K562 (cell line): ENCODE results near the gene LAPTM4A.

Experiments used
- AFF4 ChIP-seq: sonication (generic); formaldehyde crosslinking; IDR thresholded peaks from 2 replicates; pipeline ENCODE4 v1.8.0; 2023; ENCODE audit warnings: mild to moderate bottlenecking, missing genetic modification reagents
- ATF2 ChIP-seq: sonication (generic); formaldehyde crosslinking; IDR thresholded peaks from 2 replicates; pipeline ENCODE4 v1.8.1; 2022; ENCODE audit warnings: missing genetic modification reagents
- CBX2 ChIP-seq: fragments of 200-600 bp; sonication (generic); IDR thresholded peaks from one replicate; pipeline ENCODE4 v1.6.1; 2012; ENCODE audit warnings: mild to moderate bottlenecking, low read length, inconsistent platforms; ENCODE audit not compliant: insufficient read depth, poor library complexity, severe bottlenecking
- CTCF ChIP-seq, 3 experiments: IDR thresholded peaks in 2 of 3; conservative IDR thresholded peaks in 1 of 3; 2 replicates each; pipeline ENCODE4 v1.5.1; 2011 to 2012; ENCODE audit warnings: low read length in 3 of 3, mild to moderate bottlenecking in 3 of 3, control low read depth in 2 of 3, improper control_type of control experiment in 1 of 3, inconsistent platforms in 1 of 3, low read depth in 1 of 3, mixed read lengths in 1 of 3, moderate library complexity in 1 of 3; ENCODE audit not compliant: insufficient read depth in 2 of 3
- PATZ1 ChIP-seq: fragments of 250-450 bp; sonication (Bioruptor Pico); IDR thresholded peaks from 2 replicates; pipeline ENCODE4 v1.5.0; 2020; ENCODE audit warnings: mild to moderate bottlenecking, borderline replicate concordance
- POLR2A ChIP-seq: fragments of 450-650 bp; conservative IDR thresholded peaks from 2 replicates; pipeline ENCODE4 v1.6.1; 2016
- TARDBP ChIP-seq: fragments of 450-650 bp; IDR thresholded peaks from 2 replicates; pipeline ENCODE4 v1.6.1; 2016
- ZC3H11A ChIP-seq: IDR thresholded peaks from 2 replicates; pipeline ENCODE4 v1.6.1; 2012; ENCODE audit warnings: low read depth, low read length, improper control_type of control experiment
- ZKSCAN8 ChIP-seq: fragments of 200-800 bp; sonication (Bioruptor generic); IDR thresholded peaks from 2 replicates; pipeline ENCODE4 v1.6.1; 2016; ENCODE audit warnings: missing genetic modification characterization, missing compliant biosample characterization

GRCh38 chr2:20100711-20101110 is 49.3 kb upstream of the LAPTM4A start:
- no peak for TF ChIP-seq AFF4
- TF ChIP-seq CTCF (IDR thresholded peaks at IDR 0.05 in 2 of 3, conservative IDR thresholded peaks at IDR 0.05 in 1 of 3; ENCODE audit: insufficient read depth in 2 of 3, low read depth in 1 of 3, low read length in 3 of 3) = no peak
- no peak for TF ChIP-seq CBX2
- no peak for TF ChIP-seq ATF2 (CRISPR knock-in tag)
- TF ChIP-seq PATZ1 (CRISPR knock-in tag) = no peak
- TF ChIP-seq ZC3H11A = no peak
- TF ChIP-seq TARDBP = no peak
- no peak for TF ChIP-seq POLR2A
- no peak for TF ChIP-seq ZKSCAN8 (CRISPR knock-in tag)
